Measurements from ENCODE around the gene TARDBP.
"Not testable (repeated sequence)": the region's sequence is repeated elsewhere in the genome, so short reads cannot be mapped to it uniquely, and the experiment has no call there.

TARDBP gene

GRCh38 chr1:11059968-11060830 is 47.7 kb downstream of the TARDBP start, which contains the start of gene SRM:
Gene SRM, minus strand, starts transcription at chr1:11060018. Its CDS starts 75 bp downstream, at chr1:11059943.
- peak; percentile 77 to 81 for DNase-seq (ENCODE audit: low read depth in 2 of 2)

GRCh38 chr1:11061652-11062365 is 49.4 kb downstream of the TARDBP start:
- no peak for DNase-seq (ENCODE audit: low read depth in 2 of 2)

- DNase-seq (ENCODE audit: low read depth in 2 of 2): no peak
These were observed 50.5 kb downstream of the TARDBP start for GRCh38 chr1:11062965-11063401.

GRCh38 chr1:11063937-11064537 is 51.6 kb downstream of the TARDBP start:
- DNase-seq (ENCODE audit: low read depth in 2 of 2): not testable (repeated sequence)

- no peak for DNase-seq (ENCODE audit: low read depth in 2 of 2)
These were observed 52.5 kb downstream of the TARDBP start for GRCh38 chr1:11064942-11065341.

GRCh38 chr1:11065796-11066195 is 53.3 kb downstream of the TARDBP start:
- DNase-seq (ENCODE audit: low read depth in 2 of 2): no peak

- no peak for DNase-seq (ENCODE audit: low read depth in 2 of 2)
These were observed 55.5 kb downstream of the TARDBP start for GRCh38 chr1:11067716-11068599.

- DNase-seq (ENCODE audit: low read depth in 2 of 2): no peak
These were observed 56.4 kb downstream of the TARDBP start for GRCh38 chr1:11068600-11069473.

- no peak for DNase-seq (ENCODE audit: low read depth in 2 of 2)
These were observed 58.4 kb downstream of the TARDBP start for GRCh38 chr1:11070876-11071275.

GRCh38 chr1:11071463-11072215 is 59.2 kb downstream of the TARDBP start:
- no peak for DNase-seq (ENCODE audit: low read depth in 2 of 2)

GRCh38 chr1:11072216-11072917 is 59.9 kb downstream of the TARDBP start:
- DNase-seq (ENCODE audit: low read depth in 2 of 2): no peak

GRCh38 chr1:11073398-11073797 is 60.9 kb downstream of the TARDBP start:
- not testable (repeated sequence) for DNase-seq (ENCODE audit: low read depth in 2 of 2)

Measured in stimulated activated CD4-positive, alpha-beta T cell treated with anti-CD3 and anti-CD28 coated beads, Interleukin-1b, Interleukin-23, amount 100 ng/mL, for 1 hour (primary cell).